Measurements from ENCODE around the gene SEMA6D. TPM values are rescaled to one million over a fixed set of nuclear protein-coding genes. Genes with fewer than 3 reads are reported as not detected.

SEMA6D gene
- polyA plus RNA-seq, 1 of the 3 experiments (the other 2 are of a cell fraction) = 0.30 TPM

- no peak overlapping the region for H3K4me2 ChIP-seq
- H3K36me3 ChIP-seq (replicated peaks in 1 of 2; ENCODE audit: control insufficient read depth in 1 of 2, insufficient read depth in 2 of 2, low read length in 1 of 2) = no peaks in the 10 kb centered on the region
- TF ChIP-seq EP300 (IDR thresholded peaks at IDR 0.05; ENCODE audit: borderline replicate concordance in 1 of 2, low read depth in 1 of 2, low read length in 1 of 2) = no peak
- TF ChIP-seq EZH2phosphoT487 (IDR thresholded peaks at IDR 0.05; ENCODE audit: borderline replicate concordance, low read depth) = no peak
- no peak for TF ChIP-seq TCF12 (IDR thresholded peaks at IDR 0.05)
- no peak for TF ChIP-seq FOSL2 (IDR thresholded peaks at IDR 0.05; ENCODE audit: borderline replicate concordance, low read depth)
- TF ChIP-seq MEF2A (IDR thresholded peaks at IDR 0.05; ENCODE audit: borderline replicate concordance, low read depth) = no peak
- no peak for TF ChIP-seq TEAD4 (IDR thresholded peaks at IDR 0.05; ENCODE audit: borderline replicate concordance, insufficient read depth)
- no peak for TF ChIP-seq FOXJ3 (CRISPR knock-in tag; IDR thresholded peaks at IDR 0.05)
- TF ChIP-seq TAF1 (IDR thresholded peaks at IDR 0.05; ENCODE audit: borderline replicate concordance, low read depth, low read length) = no peak
- TF ChIP-seq NRF1 (IDR thresholded peaks at IDR 0.05; ENCODE audit: low read depth, low read length) = no peak
- TF ChIP-seq, protein P1, sequence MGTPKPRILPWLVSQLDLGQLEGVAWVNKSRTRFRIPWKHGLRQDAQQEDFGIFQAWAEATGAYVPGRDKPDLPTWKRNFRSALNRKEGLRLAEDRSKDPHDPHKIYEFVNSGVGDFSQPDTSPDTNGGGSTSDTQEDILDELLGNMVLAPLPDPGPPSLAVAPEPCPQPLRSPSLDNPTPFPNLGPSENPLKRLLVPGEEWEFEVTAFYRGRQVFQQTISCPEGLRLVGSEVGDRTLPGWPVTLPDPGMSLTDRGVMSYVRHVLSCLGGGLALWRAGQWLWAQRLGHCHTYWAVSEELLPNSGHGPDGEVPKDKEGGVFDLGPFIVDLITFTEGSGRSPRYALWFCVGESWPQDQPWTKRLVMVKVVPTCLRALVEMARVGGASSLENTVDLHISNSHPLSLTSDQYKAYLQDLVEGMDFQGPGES (IDR thresholded peaks at IDR 0.05; ENCODE audit: low read depth, low read length) = no peak
- TF ChIP-seq MXI1 (IDR thresholded peaks at IDR 0.05; ENCODE audit: low read depth, low read length) = no peak
- TF ChIP-seq, protein P2, sequence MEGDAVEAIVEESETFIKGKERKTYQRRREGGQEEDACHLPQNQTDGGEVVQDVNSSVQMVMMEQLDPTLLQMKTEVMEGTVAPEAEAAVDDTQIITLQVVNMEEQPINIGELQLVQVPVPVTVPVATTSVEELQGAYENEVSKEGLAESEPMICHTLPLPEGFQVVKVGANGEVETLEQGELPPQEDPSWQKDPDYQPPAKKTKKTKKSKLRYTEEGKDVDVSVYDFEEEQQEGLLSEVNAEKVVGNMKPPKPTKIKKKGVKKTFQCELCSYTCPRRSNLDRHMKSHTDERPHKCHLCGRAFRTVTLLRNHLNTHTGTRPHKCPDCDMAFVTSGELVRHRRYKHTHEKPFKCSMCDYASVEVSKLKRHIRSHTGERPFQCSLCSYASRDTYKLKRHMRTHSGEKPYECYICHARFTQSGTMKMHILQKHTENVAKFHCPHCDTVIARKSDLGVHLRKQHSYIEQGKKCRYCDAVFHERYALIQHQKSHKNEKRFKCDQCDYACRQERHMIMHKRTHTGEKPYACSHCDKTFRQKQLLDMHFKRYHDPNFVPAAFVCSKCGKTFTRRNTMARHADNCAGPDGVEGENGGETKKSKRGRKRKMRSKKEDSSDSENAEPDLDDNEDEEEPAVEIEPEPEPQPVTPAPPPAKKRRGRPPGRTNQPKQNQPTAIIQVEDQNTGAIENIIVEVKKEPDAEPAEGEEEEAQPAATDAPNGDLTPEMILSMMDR (IDR thresholded peaks at IDR 0.05) = no peak
- TF ChIP-seq RCOR1 (IDR thresholded peaks at IDR 0.05; ENCODE audit: low read length) = no peak
- no peak for TF ChIP-seq REST (IDR thresholded peaks at IDR 0.05; ENCODE audit: low read depth, low read length)
- TF ChIP-seq USF1 (IDR thresholded peaks at IDR 0.05; ENCODE audit: borderline replicate concordance, low read depth) = no peak
- TF ChIP-seq PBX3 (IDR thresholded peaks at IDR 0.05) = no peak
- no peaks in the 10 kb centered on the region for H3K9me2 ChIP-seq
- 90% methylated on average over 2 of the region's 2 CpGs for WGBS (ENCODE audit: low lambda C conversion rate)
- ChIA-PET CTCF (interaction anchor here (0.6 to 1.5 kb wide), 4 partner anchors 23 to 168 kb away, joined by 3 to 4 read pairs (median 3); partner anchors contain the start of gene SEMA6D), POLR2A (no interaction called here)
- H3F3A ChIP-seq (replicated peaks; ENCODE audit: insufficient read depth) = no peaks in the 10 kb centered on the region
- H3K27me3 ChIP-seq (ENCODE audit: insufficient read depth) = no peaks in the 10 kb centered on the region
- H4K20me1 ChIP-seq (ENCODE audit: insufficient read depth) = no peaks in the 10 kb centered on the region
- no peak overlapping the region for H2AFZ ChIP-seq (ENCODE audit: low read depth)
- H3K4me3 ChIP-seq (ENCODE audit: low read depth in 2 of 2, low read length in 1 of 2) = no peak overlapping the region
- H3K27ac ChIP-seq (ENCODE audit: low read depth in 2 of 2, low read length in 1 of 2) = no peak overlapping the region
- peaks cover 0 to 36% of the 10 kb centered on the region in 2 experiments; a peak in 2 of 4 replicates for H3K4me1 ChIP-seq (ENCODE audit: control insufficient read depth in 1 of 2, insufficient read depth in 2 of 2, low read depth in 1 of 2, low read length in 1 of 2)
- no peaks in the 10 kb centered on the region for H3K9me3 ChIP-seq
- H3K9ac ChIP-seq = no peak overlapping the region
- no peak for DNase-seq
- no peaks in the 10 kb centered on the region for H3K79me2 ChIP-seq (ENCODE audit: insufficient read depth)
These were observed 101.9 kb downstream of the SEMA6D start for GRCh38 chr15:47819158-47819557.

Data from SK-N-SH (cell line).